Measurements from ENCODE around the gene NPLOC4. TPM values are rescaled to one million over a fixed set of nuclear protein-coding genes. Genes with fewer than 3 reads are reported as not detected.

The NPLOC4 gene
- total and polyA plus RNA-seq, 8 donors = 50.5 to 122 (median 56.5) TPM

- Histone ChIP-seq H3K4me3 (no peak overlapping the region), H3K27ac (no peak overlapping the region), H3K36me3 (no peaks in the 10 kb centered on the region), H3K27me3 (peaks cover 37 to 38% of the 10 kb centered on the region in 2 donors), H3K4me1 (no peaks in the 10 kb centered on the region), H3K9me3 (no peaks in the 10 kb centered on the region)
- intact Hi-C loops (cut with DNase I) = no loop called here
- no peak for TF ChIP-seq CTCF (IDR thresholded peaks at IDR 0.05)
- ATAC-seq (no peak), DNase-seq (peak in 1 of 4 donors; percentile 67)
Observed at GRCh38 chr17:81644976-81645952, 8.4 kb upstream of the NPLOC4 start.

- no peak for TF ChIP-seq CTCF (IDR thresholded peaks at IDR 0.05)
Observed at GRCh38 chr17:81644496-81644895, 7.6 kb upstream of the NPLOC4 start.

GRCh38 chr17:81641825-81642489, 5.0 kb upstream of the NPLOC4 start:
- no peak for TF ChIP-seq CTCF (IDR thresholded peaks at IDR 0.05)
- H3K9me3 ChIP-seq = no peaks in the 10 kb centered on the region
- DNase-seq = peak in 1 of 4 donors; percentile 55
- no peak overlapping the region for H3K27ac ChIP-seq
- ATAC-seq = no peak
- peaks cover 5% of the 10 kb centered on the region in 2 donors for H3K4me1 ChIP-seq
- H3K36me3 ChIP-seq = no peaks in the 10 kb centered on the region
- intact Hi-C loops (cut with DNase I) = no loop called here
- peaks cover 3 to 5% of the 10 kb centered on the region in 2 donors for H3K27me3 ChIP-seq
- H3K4me3 ChIP-seq = no peak overlapping the region

More at GRCh38 chr17:81644496-81644895, 7.6 kb upstream of the NPLOC4 start:
- no peaks in the 10 kb centered on the region for H3K4me1 ChIP-seq
- ATAC-seq (no peak), DNase-seq (peak in 1 of 4 donors; percentile 31)
- H3K27me3 ChIP-seq = peaks cover 29 to 30% of the 10 kb centered on the region in 2 donors
- H3K36me3 ChIP-seq = no peaks in the 10 kb centered on the region
- no peaks in the 10 kb centered on the region for H3K9me3 ChIP-seq
- intact Hi-C loops (cut with DNase I) = no loop called here
- no peak overlapping the region for H3K27ac ChIP-seq
- H3K4me3 ChIP-seq = no peak overlapping the region

GRCh38 chr17:81640011-81640410, 3.1 kb upstream of the NPLOC4 start:
- Histone ChIP-seq H3K4me1 (peaks cover 17 to 18% of the 10 kb centered on the region in 2 donors), H3K27me3 (no peaks in the 10 kb centered on the region), H3K27ac (no peak overlapping the region), H3K4me3 (no peak overlapping the region), H3K9me3 (no peaks in the 10 kb centered on the region), H3K36me3 (no peaks in the 10 kb centered on the region)
- intact Hi-C loops (cut with DNase I) = no loop called here
- no peak for ATAC-seq
- no peak for TF ChIP-seq CTCF (IDR thresholded peaks at IDR 0.05)
- peak in 1 of 4 donors; percentile 34 for DNase-seq

GRCh38 chr17:81638683-81639082, 1.8 kb upstream of the NPLOC4 start:
- Histone ChIP-seq H3K36me3 (no peaks in the 10 kb centered on the region), H3K9me3 (no peaks in the 10 kb centered on the region), H3K4me3 (no peak overlapping the region), H3K27me3 (no peaks in the 10 kb centered on the region), H3K27ac (no peak overlapping the region), H3K4me1 (peaks cover 19 to 31% of the 10 kb centered on the region in 2 donors)
- ATAC-seq = no peak
- TF ChIP-seq CTCF (IDR thresholded peaks at IDR 0.05) = no peak
- intact Hi-C loops (cut with DNase I) = no loop called here
- no peak for DNase-seq
